PC-3 (cell line): Measurements from ENCODE around the gene MED26. TPM values are rescaled to one million over a fixed set of nuclear protein-coding genes. Genes with fewer than 3 reads are reported as not detected.

Experiments used
- ATAC-seq: fragments of 200-7000 bp; cut with Tn5 transposase; 2 replicates; pipeline ENCODE4 v1.9.1; 2020; ENCODE audit warnings: mild to moderate bottlenecking, moderate library complexity
- BruUV-seq: library from RNA; stranded (reverse); fragments of 400-500 nt; replicated peaks from 2 replicates; lab custom pipeline; 2021; lab: Mats Ljungman, UMichigan
- CTCF ChIA-PET: fragments of 300-600 bp; sonication (Branson Sonifier 250); formaldehyde crosslinking; loops from one replicate; lab custom pipeline; 2022; ENCODE audit warnings: antibody characterized with exemption; lab: Charles Lee
- POLR2A ChIA-PET: fragments of 300-600 bp; sonication (Branson Sonifier 250); formaldehyde crosslinking; loops from one replicate; lab custom pipeline; 2022; ENCODE audit warnings: antibody characterized with exemption; ENCODE audit not compliant: unreplicated experiment; lab: Charles Lee
- DNase-seq: peaks from one replicate; pipeline ENCODE4 v3.0.0-alpha.2; 2015
- H2AFZ ChIP-seq: fragments of 300-600 bp; sonication (generic); 2 replicates; pipeline ENCODE4 v1.6.0; 2016; ENCODE audit warnings: antibody characterized with exemption, low read length
- H3F3A ChIP-seq: fragments of 300-600 bp; sonication (generic); one replicate; pipeline ENCODE4 v1.6.0; 2017; ENCODE audit warnings: antibody characterized with exemption, low read length, control low read depth, mild to moderate bottlenecking; ENCODE audit not compliant: unreplicated experiment
- H3K27ac ChIP-seq: fragments of 300-600 bp; sonication (generic); 2 replicates; pipeline ENCODE4 v1.5.1; 2016; ENCODE audit warnings: mild to moderate bottlenecking, low read length
- H3K27me3 ChIP-seq: fragments of 300-600 bp; sonication (generic); 2 replicates; pipeline ENCODE4 v1.6.1; 2016; ENCODE audit warnings: low read length, mixed read lengths
- H3K36me3 ChIP-seq: fragments of 300-600 bp; sonication (generic); 2 replicates; pipeline ENCODE4 v1.6.1; 2016; ENCODE audit warnings: low read depth, mixed run types, low read length, mixed read lengths
- H3K4me1 ChIP-seq: fragments of 300-600 bp; sonication (generic); 2 replicates; pipeline ENCODE4 v1.5.1; 2016; ENCODE audit warnings: low read length; ENCODE audit not compliant: insufficient read depth
- H3K4me2 ChIP-seq: fragments of 300-600 bp; sonication (generic); 2 replicates; pipeline ENCODE4 v1.6.0; 2016; ENCODE audit warnings: low read length
- H3K4me3 ChIP-seq: fragments of 300-600 bp; sonication (generic); 2 replicates; pipeline ENCODE4 v1.5.1; 2016; ENCODE audit warnings: mild to moderate bottlenecking, low read length, mixed read lengths
- H3K79me2 ChIP-seq: fragments of 300-600 bp; sonication (generic); 2 replicates; pipeline ENCODE4 v1.6.1; 2017; ENCODE audit warnings: low read length, mixed read lengths
- H3K9ac ChIP-seq: fragments of 300-600 bp; sonication (generic); 2 replicates; pipeline ENCODE4 v1.6.0; 2016; ENCODE audit warnings: mild to moderate bottlenecking, low read length
- H3K9me2 ChIP-seq: fragments of 300-600 bp; sonication (generic); replicated peaks from 2 replicates; pipeline ENCODE4 v1.6.1; 2016; ENCODE audit warnings: mixed run types, low read length, mixed read lengths
- H3K9me3 ChIP-seq: fragments of 300-600 bp; sonication (generic); 2 replicates; pipeline ENCODE4 v1.6.1; 2016; ENCODE audit warnings: low read length, mixed read lengths
- H4K20me1 ChIP-seq: fragments of 300-600 bp; sonication (generic); 2 replicates; pipeline ENCODE4 v1.6.1; 2016; ENCODE audit warnings: low read length, mixed read lengths
- CTCF ChIP-seq: fragments of 300-600 bp; sonication (generic); conservative IDR thresholded peaks from 2 replicates; pipeline ENCODE4 v1.5.1; 2017; ENCODE audit warnings: antibody characterized with exemption, low read depth, mild to moderate bottlenecking, low read length
- EZH2 ChIP-seq: fragments of 300-600 bp; sonication (generic); IDR thresholded peaks from one replicate; pipeline ENCODE4 v1.6.1; 2017; ENCODE audit warnings: antibody characterized with exemption, mild to moderate bottlenecking, low read length; ENCODE audit not compliant: unreplicated experiment
- EZH2phosphoT487 ChIP-seq: fragments of 300-600 bp; sonication (generic); IDR thresholded peaks from 2 replicates; pipeline ENCODE4 v1.6.1; 2018; ENCODE audit warnings: mild to moderate bottlenecking, antibody characterized with exemption, low read length, borderline replicate concordance
- intact Hi-C: fragments of 100-400 bp; cut with micrococcal nuclease; formaldehyde crosslinking; loops from 2 replicates; pipeline ENCODE4 v1.9.0; 2023
- total RNA-seq: library from RNA; depleted of rRNA; stranded (reverse); fragments of >200 nt; gene quantifications from 2 replicates; pipeline ENCODE4 v1.2.3, GENCODE V29; 2014

The MED26 gene
- total RNA-seq, 1 experiment from 2014 or later: 17.5 TPM

GRCh38 chr19:16612636-16613035 lies 15.4 kb downstream of the MED26 start:
- POLR2A ChIA-PET: no interaction called here

DNA sequence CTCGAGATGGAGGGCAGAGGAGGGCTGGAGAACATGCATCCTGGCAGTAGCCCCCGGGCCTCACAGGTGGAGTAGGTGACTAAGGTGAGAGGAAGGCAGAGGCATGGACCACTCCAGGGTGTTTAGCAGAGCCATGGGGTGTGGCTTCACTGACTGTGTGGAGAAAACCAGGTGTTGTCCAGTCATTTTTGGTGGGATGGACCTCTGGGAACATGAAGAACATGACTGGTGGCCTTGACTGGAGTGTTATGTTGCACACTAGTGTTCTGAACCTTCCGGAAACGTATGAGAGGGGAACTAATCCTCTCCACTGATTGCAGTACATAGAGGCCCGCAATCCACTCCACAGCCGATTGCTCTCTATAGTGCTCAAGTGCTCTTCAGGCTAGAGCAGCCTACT lies 16.9 kb downstream of the MED26 start:
- Histone ChIP-seq H3K4me3 (no peak overlapping the region), H3K4me1 (peaks cover 19% of the 10 kb centered on the region), H4K20me1 (peaks cover 83% of the 10 kb centered on the region), H3K36me3 (no peaks in the 10 kb centered on the region), H3K9me3 (no peaks in the 10 kb centered on the region), H3F3A (no peaks in the 10 kb centered on the region), H3K27me3 (no peaks in the 10 kb centered on the region), H3K27ac (no peak overlapping the region), H3K9ac (no peak overlapping the region), H3K9me2 (no peaks in the 10 kb centered on the region), H3K79me2 (peaks cover 97% of the 10 kb centered on the region), H2AFZ (no peak overlapping the region), H3K4me2 (no peak overlapping the region)
- no peak for ATAC-seq
- no TSS peak for BruUV-seq
- ChIA-PET CTCF (no interaction called here), POLR2A (no interaction called here)
- intact Hi-C loops: no loop called here
- TF ChIP-seq CTCF: no peak
- no peak for TF ChIP-seq EZH2
- TF ChIP-seq EZH2phosphoT487: no peak
- no peak for DNase-seq

More at GRCh38 chr19:16612636-16613035, 15.4 kb downstream of the MED26 start:
- intact Hi-C loops: no loop called here
- no peaks in the 10 kb centered on the region for H3K9me3 ChIP-seq
- CTCF ChIA-PET: no interaction called here
- H3F3A ChIP-seq: no peaks in the 10 kb centered on the region
- TF ChIP-seq CTCF (no peak), EZH2phosphoT487 (no peak), EZH2 (no peak)
- no peak overlapping the region for H3K4me3 ChIP-seq
- BruUV-seq: no TSS peak
- peaks cover 19% of the 10 kb centered on the region for H3K4me1 ChIP-seq
- H3K4me2 ChIP-seq: no peak overlapping the region
- H3K9me2 ChIP-seq: no peaks in the 10 kb centered on the region
- H3K9ac ChIP-seq: no peak overlapping the region
- no peak overlapping the region for H3K27ac ChIP-seq
- no peaks in the 10 kb centered on the region for H3K36me3 ChIP-seq
- H4K20me1 ChIP-seq: peaks cover 89% of the 10 kb centered on the region
- no peak overlapping the region for H2AFZ ChIP-seq
- H3K79me2 ChIP-seq: peaks cover 100% of the 10 kb centered on the region
- H3K27me3 ChIP-seq: no peaks in the 10 kb centered on the region
- no peak for ATAC-seq
- no peak for DNase-seq

DNA sequence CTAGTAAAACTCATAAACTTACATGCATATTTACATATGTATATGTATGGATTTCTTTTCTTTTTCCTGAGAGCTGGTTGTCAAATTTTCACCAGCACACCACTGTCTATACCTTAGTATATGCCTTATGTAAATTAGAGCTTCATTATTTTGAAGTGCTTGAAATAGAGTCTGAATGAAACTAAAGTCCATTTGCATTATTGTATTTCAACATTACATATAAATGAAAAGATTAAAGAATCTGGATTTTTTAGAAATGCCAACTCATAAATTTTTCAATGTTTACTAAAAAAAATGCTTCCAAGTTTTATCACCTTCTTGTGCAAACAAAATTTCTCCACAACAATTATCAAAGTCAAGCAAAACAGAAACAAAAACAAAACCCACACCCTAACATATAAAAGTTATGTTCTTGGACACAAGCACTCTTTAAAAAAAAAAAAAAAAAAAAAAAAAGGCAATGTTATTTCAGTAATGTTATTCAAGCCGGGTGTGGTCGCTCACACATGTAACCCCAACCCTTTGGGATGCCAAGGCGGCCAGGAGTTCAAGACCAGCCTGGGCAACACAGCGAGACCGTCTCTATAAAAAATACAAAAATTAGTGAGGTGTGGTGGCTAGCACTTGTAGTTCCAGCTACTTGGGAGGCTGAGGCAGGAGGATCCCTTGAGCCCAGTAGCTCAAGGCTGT lies 18.3 kb downstream of the MED26 start:
- H2AFZ ChIP-seq: no peak overlapping the region
- peaks cover 84% of the 10 kb centered on the region for H4K20me1 ChIP-seq
- intact Hi-C loops: no loop called here
- H3K36me3 ChIP-seq: no peaks in the 10 kb centered on the region
- H3K9me3 ChIP-seq: no peaks in the 10 kb centered on the region
- CTCF ChIA-PET: no interaction called here
- H3K9ac ChIP-seq: no peak overlapping the region
- no peak for ATAC-seq
- peaks cover 97% of the 10 kb centered on the region for H3K79me2 ChIP-seq
- H3K27ac ChIP-seq: no peak overlapping the region
- no peak for DNase-seq
- H3K4me1 ChIP-seq: peaks cover 13% of the 10 kb centered on the region
- no peak overlapping the region for H3K4me2 ChIP-seq
- no peak overlapping the region for H3K4me3 ChIP-seq
- no TSS peak for BruUV-seq
- H3K27me3 ChIP-seq: no peaks in the 10 kb centered on the region
- H3K9me2 ChIP-seq: no peaks in the 10 kb centered on the region
- POLR2A ChIA-PET: no interaction called here
- H3F3A ChIP-seq: no peaks in the 10 kb centered on the region
- TF ChIP-seq EZH2 (no peak), CTCF (no peak), EZH2phosphoT487 (no peak)
